ENCODE measurements around the gene TEX51.
A peak's percentile ranks its signal among the peaks of the same experiment; 100 is the strongest.

The TEX51 gene

GRCh38 chr2:126882736-126883665, 15.7 kb upstream of the TEX51 start:
- H3K27ac ChIP-seq, result no peak overlapping the region
- H3K4me1 ChIP-seq, result peaks cover 2% of the 10 kb centered on the region
- no peak overlapping the region for H3K4me2 ChIP-seq (ENCODE audit: low read length)
- H3K9ac ChIP-seq, result no peak overlapping the region
- no peak overlapping the region for H2AFZ ChIP-seq
- no peak overlapping the region for H3K4me3 ChIP-seq (ENCODE audit: low read depth, low read length)
- no peaks in the 10 kb centered on the region for H3K27me3 ChIP-seq (ENCODE audit: control insufficient read depth, insufficient read depth, low read length)
- no peaks in the 10 kb centered on the region for H3K79me2 ChIP-seq
- TF ChIP-seq CTCF (IDR thresholded peaks at IDR 0.05), result no peak
- H3K9me3 ChIP-seq (ENCODE audit: control insufficient read depth, low read length), result no peaks in the 10 kb centered on the region
- H3K36me3 ChIP-seq (ENCODE audit: control insufficient read depth, insufficient read depth, low read length), result no peaks in the 10 kb centered on the region

GRCh38 chr2:126883666-126884040, 15.0 kb upstream of the TEX51 start:
- no peak overlapping the region for H3K9ac ChIP-seq
- H3K4me1 ChIP-seq, result peaks cover 2% of the 10 kb centered on the region
- H3K27me3 ChIP-seq (ENCODE audit: control insufficient read depth, insufficient read depth, low read length), result no peaks in the 10 kb centered on the region
- H3K4me3 ChIP-seq (ENCODE audit: low read depth, low read length), result no peak overlapping the region
- no peak overlapping the region for H3K27ac ChIP-seq
- H3K4me2 ChIP-seq (ENCODE audit: low read length), result no peak overlapping the region
- no peaks in the 10 kb centered on the region for H3K36me3 ChIP-seq (ENCODE audit: control insufficient read depth, insufficient read depth, low read length)
- H2AFZ ChIP-seq, result no peak overlapping the region
- no peaks in the 10 kb centered on the region for H3K9me3 ChIP-seq (ENCODE audit: control insufficient read depth, low read length)
- TF ChIP-seq CTCF (IDR thresholded peaks at IDR 0.05), result no peak
- no peaks in the 10 kb centered on the region for H3K79me2 ChIP-seq

GRCh38 chr2:126884861-126885750, 13.6 kb upstream of the TEX51 start:
- Histone ChIP-seq H3K9ac (no peak overlapping the region), H3K4me2 (ENCODE audit: low read length) (no peak overlapping the region), H3K9me3 (ENCODE audit: control insufficient read depth, low read length) (no peaks in the 10 kb centered on the region), H3K79me2 (no peaks in the 10 kb centered on the region), H3K36me3 (ENCODE audit: control insufficient read depth, insufficient read depth, low read length) (no peaks in the 10 kb centered on the region), H3K27ac (no peak overlapping the region), H3K27me3 (ENCODE audit: control insufficient read depth, insufficient read depth, low read length) (no peaks in the 10 kb centered on the region), H3K4me1 (peaks cover 2% of the 10 kb centered on the region), H3K4me3 (ENCODE audit: low read depth, low read length) (no peak overlapping the region), H2AFZ (no peak overlapping the region)
- TF ChIP-seq CTCF (IDR thresholded peaks at IDR 0.05), result no peak

GRCh38 chr2:126885751-126886210, 12.9 kb upstream of the TEX51 start:
- peak overlapping the region; percentile 30 for H3K4me2 ChIP-seq (ENCODE audit: low read length)

More at GRCh38 chr2:126885751-126886210, 12.9 kb upstream of the TEX51 start:
- H3K36me3 ChIP-seq (ENCODE audit: control insufficient read depth, insufficient read depth, low read length), result no peaks in the 10 kb centered on the region
- H3K27me3 ChIP-seq (ENCODE audit: control insufficient read depth, insufficient read depth, low read length), result no peaks in the 10 kb centered on the region
- no peak overlapping the region for H3K4me3 ChIP-seq (ENCODE audit: low read depth, low read length)
- H3K4me1 ChIP-seq, result peaks cover 2% of the 10 kb centered on the region
- H3K9me3 ChIP-seq (ENCODE audit: control insufficient read depth, low read length), result no peaks in the 10 kb centered on the region
- no peak overlapping the region for H3K27ac ChIP-seq
- H2AFZ ChIP-seq, result peak overlapping the region; percentile 74
- no peak for TF ChIP-seq CTCF (IDR thresholded peaks at IDR 0.05)
- no peaks in the 10 kb centered on the region for H3K79me2 ChIP-seq
- H3K9ac ChIP-seq, result no peak overlapping the region
